ENCODE results near the gene JAK3. TPM values are rescaled to one million over a fixed set of nuclear protein-coding genes. Genes with fewer than 3 reads are reported as not detected.

Gene JAK3
- total RNA-seq, 1 donor from 2014 or later: 15.9 TPM

DNA sequence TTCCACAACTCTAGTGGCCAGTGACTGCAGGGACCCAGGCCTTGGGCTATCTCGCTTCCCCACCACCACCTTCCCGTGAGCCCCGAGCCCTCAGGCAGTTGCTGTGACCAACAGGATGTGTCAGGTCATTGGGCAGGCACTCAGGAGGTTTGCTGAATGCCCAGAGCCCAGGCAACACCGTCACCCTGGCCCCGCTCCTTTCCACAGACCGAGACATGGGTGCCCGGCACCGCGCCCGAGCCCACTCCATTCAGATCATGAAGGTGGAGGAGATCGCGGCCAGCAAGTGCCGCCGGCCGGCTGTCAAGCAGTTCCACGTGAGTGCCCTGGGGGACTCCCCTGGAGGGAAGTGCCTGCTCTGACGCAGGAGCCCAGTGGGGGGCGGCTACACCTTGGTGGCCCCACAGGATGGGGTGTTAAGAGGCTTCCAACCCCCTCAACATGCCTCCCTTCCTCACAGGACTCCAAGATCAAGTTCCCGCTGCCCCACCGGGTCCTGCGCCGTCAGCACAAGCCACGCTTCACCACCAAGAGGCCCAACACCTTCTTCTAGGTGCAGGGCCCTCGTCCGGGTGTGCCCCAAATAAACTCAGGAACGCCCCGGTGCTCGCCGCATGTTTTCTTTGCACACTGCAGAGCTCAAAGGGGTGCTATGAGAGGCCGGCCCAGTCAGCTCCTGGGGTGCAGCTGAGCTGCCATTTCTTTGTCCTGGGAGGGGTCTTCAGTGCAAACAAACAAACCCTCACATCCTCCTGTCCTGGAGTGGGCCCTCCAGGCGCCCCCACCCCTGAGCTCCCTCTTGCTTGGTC, 15.1 kb upstream of the JAK3 start:
- H3K9me3 ChIP-seq: no peaks in the 10 kb centered on the region
- TF ChIP-seq, protein P1, sequence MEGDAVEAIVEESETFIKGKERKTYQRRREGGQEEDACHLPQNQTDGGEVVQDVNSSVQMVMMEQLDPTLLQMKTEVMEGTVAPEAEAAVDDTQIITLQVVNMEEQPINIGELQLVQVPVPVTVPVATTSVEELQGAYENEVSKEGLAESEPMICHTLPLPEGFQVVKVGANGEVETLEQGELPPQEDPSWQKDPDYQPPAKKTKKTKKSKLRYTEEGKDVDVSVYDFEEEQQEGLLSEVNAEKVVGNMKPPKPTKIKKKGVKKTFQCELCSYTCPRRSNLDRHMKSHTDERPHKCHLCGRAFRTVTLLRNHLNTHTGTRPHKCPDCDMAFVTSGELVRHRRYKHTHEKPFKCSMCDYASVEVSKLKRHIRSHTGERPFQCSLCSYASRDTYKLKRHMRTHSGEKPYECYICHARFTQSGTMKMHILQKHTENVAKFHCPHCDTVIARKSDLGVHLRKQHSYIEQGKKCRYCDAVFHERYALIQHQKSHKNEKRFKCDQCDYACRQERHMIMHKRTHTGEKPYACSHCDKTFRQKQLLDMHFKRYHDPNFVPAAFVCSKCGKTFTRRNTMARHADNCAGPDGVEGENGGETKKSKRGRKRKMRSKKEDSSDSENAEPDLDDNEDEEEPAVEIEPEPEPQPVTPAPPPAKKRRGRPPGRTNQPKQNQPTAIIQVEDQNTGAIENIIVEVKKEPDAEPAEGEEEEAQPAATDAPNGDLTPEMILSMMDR (IDR thresholded peaks at IDR 0.05): no peak
- no peaks in the 10 kb centered on the region for H3K27me3 ChIP-seq (ENCODE audit: low read depth)
- H3K27ac ChIP-seq: no peak overlapping the region
- intact Hi-C loops (cut with DNase I): no loop called here
- ATAC-seq: no peak
- H3K36me3 ChIP-seq: peaks cover 50% of the 10 kb centered on the region
- no peak for DNase-seq
- peaks cover 32% of the 10 kb centered on the region for H3K4me1 ChIP-seq
- H3K4me3 ChIP-seq: no peak overlapping the region

- H3K27ac ChIP-seq: no peak overlapping the region
- TF ChIP-seq, protein P1 (IDR thresholded peaks at IDR 0.05): no peak
- no peaks in the 10 kb centered on the region for H3K27me3 ChIP-seq (ENCODE audit: low read depth)
- H3K4me1 ChIP-seq: peaks cover 32% of the 10 kb centered on the region
- no peaks in the 10 kb centered on the region for H3K9me3 ChIP-seq
- DNase-seq (no peak), ATAC-seq (no peak)
- intact Hi-C loops (cut with DNase I): no loop called here
- peaks cover 50% of the 10 kb centered on the region for H3K36me3 ChIP-seq
- peak overlapping the region; percentile 100 for H3K4me3 ChIP-seq
Measured at GRCh38 chr19:17861542-17862402, 14.0 kb upstream of the JAK3 start.

GRCh38 chr19:17860993-17861360, 13.2 kb upstream of the JAK3 start:
- no peak for DNase-seq
- TF ChIP-seq, protein P1 (IDR thresholded peaks at IDR 0.05): no peak
- ATAC-seq: no peak
- peak overlapping the region; percentile 100 for H3K4me3 ChIP-seq
- H3K36me3 ChIP-seq: peaks cover 50% of the 10 kb centered on the region
- intact Hi-C loops (cut with DNase I): no loop called here
- H3K9me3 ChIP-seq: no peaks in the 10 kb centered on the region
- H3K27ac ChIP-seq: peak overlapping the region; percentile 92
- no peaks in the 10 kb centered on the region for H3K27me3 ChIP-seq (ENCODE audit: low read depth)
- H3K4me1 ChIP-seq: peaks cover 31% of the 10 kb centered on the region

GRCh38 chr19:17860331-17860992, 12.7 kb upstream of the JAK3 start:
- Histone ChIP-seq H3K36me3 (peaks cover 48% of the 10 kb centered on the region), H3K9me3 (no peaks in the 10 kb centered on the region), H3K27ac (peak overlapping the region; percentile 92), H3K4me3 (peak overlapping the region; percentile 100), H3K4me1 (peaks cover 26% of the 10 kb centered on the region), H3K27me3 (ENCODE audit: low read depth) (no peaks in the 10 kb centered on the region)
- intact Hi-C loops (cut with DNase I): no loop called here
- no peak for DNase-seq
- TF ChIP-seq, protein P1 (IDR thresholded peaks at IDR 0.05): no peak
- no peak for ATAC-seq

GRCh38 chr19:17859533-17860330, 11.9 kb upstream of the JAK3 start, which contains the start of gene RPL18A:
TSS of gene RPL18A (plus strand) at chr19:17859910. CDS start at chr19:17859957, 47 bp downstream.
- Histone ChIP-seq H3K4me3 (peak within 1 kb of the TSS; percentile 100), H3K27ac (peak within 1 kb of the TSS; percentile 92), H3K27me3 (ENCODE audit: low read depth) (no peaks in the 10 kb centered on the region), H3K9me3 (no peaks in the 10 kb centered on the region), H3K36me3 (peaks cover 40% of the 10 kb centered on the region), H3K4me1 (peaks cover 20% of the 10 kb centered on the region)
- ATAC-seq: peak; percentile 97 to 98
- TF ChIP-seq, protein P1 (IDR thresholded peaks at IDR 0.05): peak; percentile 83
- peak; percentile 99 for DNase-seq
- intact Hi-C loops (cut with DNase I): no loop called here
